Measurements from ENCODE around the gene NBEAL2.

The NBEAL2 gene

GRCh38 chr3:46986782-46987310 is 7.4 kb downstream of the NBEAL2 start:
- DNase-seq (ENCODE audit: low read depth in 4 of 4, low spot score in 1 of 4), result no peak

GRCh38 chr3:46987319-46987742 is 7.9 kb downstream of the NBEAL2 start:
- no peak for DNase-seq (ENCODE audit: low read depth in 4 of 4, low spot score in 1 of 4)

DNA sequence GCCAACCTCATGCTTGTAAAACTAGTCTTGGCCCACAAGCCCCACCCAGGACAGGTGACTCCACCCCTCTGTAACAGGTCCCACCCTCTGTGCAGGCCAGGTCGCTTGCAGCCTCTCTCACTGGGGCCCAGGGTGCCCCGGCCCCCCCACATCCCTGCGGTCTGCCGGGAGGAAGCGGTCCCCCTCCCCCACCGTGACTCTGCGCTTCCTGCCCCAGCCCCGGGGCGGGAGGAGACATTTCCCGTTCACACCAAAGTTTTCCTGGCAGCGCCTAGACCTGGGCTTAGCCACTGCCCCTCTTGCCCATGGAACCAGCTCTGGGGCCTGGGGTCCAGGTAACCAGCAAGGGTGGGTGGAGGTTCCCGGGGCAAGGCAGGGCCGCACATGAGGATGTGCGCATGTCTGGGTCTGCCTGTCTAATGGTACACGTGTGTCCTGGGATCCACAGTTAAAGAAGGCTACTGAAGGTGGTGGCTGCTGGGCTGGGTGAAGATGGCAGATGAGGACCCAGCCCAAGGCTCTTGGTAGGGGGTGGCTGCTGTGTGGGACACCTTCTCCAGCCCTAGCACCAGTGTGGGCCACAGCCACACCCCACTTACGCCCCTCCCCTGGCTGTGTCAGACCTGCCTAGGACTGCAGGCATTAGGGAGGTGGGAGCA is 8.4 kb downstream of the NBEAL2 start:
- DNase-seq (ENCODE audit: low read depth in 4 of 4, low spot score in 1 of 4), result peak; percentile 59 to 81 (median 69)

GRCh38 chr3:46988616-46989015 is 9.2 kb downstream of the NBEAL2 start:
- no peak for DNase-seq (ENCODE audit: low read depth in 4 of 4, low spot score in 1 of 4)

GRCh38 chr3:46989146-46989810 is 9.8 kb downstream of the NBEAL2 start:
- DNase-seq (ENCODE audit: low read depth in 4 of 4, low spot score in 1 of 4), result no peak

DNA sequence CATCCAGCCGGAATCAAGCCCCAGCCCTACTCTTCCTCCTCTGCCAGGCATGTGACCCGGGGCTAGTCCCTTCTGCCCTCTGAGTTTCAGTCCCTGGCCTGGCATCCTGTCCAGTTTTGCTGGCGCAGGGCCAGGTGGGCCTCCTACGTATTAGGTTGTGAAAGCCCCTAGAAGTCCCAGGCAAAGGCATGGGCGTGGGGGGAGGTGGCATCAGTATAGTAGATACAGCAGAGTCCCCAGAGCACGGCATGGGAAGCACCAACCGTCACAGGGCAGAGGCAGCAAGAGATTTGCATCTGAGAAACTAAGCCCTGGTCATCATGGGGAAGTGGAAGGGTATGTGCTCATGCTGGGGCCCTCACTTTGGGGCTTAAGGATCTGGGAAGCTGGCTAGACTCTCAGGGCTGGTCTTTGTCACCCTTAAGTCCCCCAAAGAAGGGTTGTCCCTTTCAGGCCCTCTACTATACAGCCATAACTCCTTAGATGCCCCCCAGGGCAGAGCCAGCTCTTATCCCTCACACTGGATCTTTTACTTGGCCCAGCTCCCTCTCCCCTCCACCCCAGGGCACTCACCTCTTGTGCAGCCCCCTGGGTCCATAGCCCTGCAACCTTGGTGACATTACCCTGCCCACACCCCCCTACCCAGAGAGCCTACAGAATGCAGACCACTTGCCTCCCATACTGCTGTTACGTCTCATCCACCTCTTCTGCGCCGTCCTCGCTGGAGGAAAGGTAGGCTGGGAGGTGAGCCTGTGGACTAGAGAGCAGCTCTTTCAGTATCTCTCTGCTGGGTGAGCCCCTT is 11.3 kb downstream of the NBEAL2 start:
- DNase-seq (ENCODE audit: low read depth in 4 of 4, low spot score in 1 of 4), result no peak

DNA sequence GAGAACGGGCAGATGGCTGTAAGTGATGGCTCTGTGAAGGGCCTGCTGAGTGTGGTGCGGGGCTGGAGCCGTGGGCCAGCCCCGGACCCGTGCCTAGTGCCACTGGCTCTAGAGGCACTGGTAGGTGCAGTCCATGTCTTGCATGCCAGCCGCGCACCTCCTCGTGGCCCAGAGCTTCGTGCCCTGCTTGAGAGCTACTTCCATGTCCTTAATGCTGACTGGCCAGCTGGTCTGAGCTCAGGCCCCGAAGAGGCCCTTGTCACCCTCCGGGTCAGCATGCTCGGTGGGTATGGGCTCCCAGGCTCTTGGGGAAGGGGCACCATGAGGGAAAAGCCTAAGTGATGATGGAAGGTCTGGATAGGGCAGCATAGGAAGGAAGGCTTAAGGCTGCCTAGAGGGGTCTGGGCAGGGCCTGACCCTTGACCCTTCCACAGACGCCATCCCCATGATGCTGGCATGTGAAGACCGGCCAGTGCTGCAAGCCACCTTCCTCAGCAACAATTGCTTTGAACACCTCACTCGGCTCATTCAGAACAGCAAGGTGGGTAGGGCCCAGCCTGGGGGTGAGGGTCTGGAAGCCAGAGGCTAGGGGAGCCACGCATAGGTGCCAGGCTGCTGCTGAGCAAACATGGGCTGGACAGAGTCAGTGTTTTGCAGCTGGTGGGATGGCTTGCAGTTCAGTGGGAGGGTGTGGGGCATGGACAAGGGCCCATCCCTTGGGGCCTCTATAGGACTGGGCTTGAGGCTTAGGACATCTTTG is 12.1 kb downstream of the NBEAL2 start:
- DNase-seq (ENCODE audit: low read depth in 4 of 4, low spot score in 1 of 4), result no peak

DNA sequence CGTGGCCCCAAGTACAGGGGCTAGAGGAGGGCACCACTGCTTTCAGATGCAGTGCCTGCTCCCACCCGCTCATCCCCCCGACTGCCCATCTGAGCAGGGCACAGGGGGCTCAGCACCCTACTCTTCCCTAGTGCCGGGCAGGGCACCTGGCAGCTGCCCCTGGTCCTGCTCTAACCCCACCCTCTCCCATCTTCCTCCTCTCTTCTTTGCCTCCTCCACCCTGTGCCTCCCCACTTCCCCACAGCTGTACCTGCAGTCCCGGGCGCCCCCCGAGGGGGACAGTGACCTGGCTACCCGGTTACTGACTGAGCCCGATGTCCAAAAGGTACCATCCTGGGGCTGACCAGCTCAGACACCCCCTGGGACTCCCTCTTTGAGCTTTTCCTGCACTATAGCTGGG is 12.8 kb downstream of the NBEAL2 start:
- no peak for DNase-seq (ENCODE audit: low read depth in 4 of 4, low spot score in 1 of 4)

DNA sequence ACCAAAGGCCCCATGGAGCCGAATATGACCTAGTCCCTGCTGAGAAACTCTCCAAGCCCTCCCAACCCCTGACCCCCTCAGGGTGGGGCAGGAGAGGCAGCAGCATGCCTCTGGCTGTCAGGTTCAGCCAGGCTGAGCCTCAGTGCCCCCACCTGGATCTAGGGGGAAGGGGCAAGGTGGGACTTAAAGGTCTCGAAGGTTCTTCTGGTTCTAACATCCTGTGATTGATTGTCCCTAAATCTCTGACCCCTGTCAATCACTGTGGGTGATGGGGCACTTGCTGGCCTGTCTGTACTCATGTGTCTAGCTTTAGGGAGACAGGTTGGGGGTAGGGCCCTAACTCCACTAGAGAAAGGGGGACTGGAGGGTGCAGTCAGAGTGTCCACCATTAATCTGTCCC is 13.8 kb downstream of the NBEAL2 start:
- no peak for DNase-seq (ENCODE audit: low read depth in 4 of 4, low spot score in 1 of 4)

- no peak for DNase-seq (ENCODE audit: low read depth in 4 of 4, low spot score in 1 of 4)
Observed at GRCh38 chr3:46993986-46994385, 14.5 kb downstream of the NBEAL2 start.

DNA sequence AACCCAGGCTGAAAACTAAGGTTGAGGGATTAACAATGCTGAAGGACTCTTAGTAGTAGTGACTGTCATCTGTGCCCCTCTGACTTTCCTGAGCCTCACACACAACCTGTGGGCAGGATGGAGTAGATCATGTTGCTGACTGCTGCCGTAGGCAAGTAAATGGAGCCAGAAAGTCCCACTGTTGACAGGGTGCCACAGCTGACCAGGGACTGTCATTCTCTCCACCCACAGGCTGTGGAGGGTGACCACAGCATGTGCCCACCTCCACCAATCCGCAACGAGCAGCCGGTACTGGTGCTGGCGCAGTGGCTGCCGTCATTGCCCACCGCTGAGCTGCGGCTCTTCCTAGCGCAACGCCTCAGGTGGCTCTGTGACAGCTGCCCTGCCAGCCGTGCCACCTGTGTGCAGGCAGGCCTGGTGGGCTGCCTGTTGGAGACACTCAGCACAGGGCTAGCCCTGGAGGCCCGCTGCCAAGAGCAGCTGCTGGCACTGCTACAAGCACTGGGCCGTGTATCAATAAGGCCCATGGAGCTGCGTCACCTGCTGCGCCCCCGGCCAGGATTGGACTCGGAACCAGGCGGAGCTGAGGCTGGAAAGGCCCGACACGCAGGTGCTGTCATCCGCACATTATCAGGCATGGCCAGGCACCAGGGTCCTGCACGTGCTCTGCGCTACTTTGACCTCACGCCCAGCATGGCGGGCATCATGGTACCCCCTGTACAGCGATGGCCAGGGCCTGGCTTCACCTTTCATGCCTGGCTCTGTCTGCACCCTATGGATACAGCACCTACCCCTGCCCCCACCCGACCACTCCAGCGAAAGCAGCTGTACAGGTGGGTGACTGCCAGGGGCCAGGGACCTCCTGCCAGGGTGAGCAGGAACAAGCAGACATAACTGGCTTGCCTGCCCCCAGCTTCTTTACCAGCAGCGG is 15.6 kb downstream of the NBEAL2 start:
- no peak for DNase-seq (ENCODE audit: low read depth in 4 of 4, low spot score in 1 of 4)

- no peak for DNase-seq (ENCODE audit: low read depth in 4 of 4, low spot score in 1 of 4)
Observed at GRCh38 chr3:46995901-46996562, 16.6 kb downstream of the NBEAL2 start.

DNA sequence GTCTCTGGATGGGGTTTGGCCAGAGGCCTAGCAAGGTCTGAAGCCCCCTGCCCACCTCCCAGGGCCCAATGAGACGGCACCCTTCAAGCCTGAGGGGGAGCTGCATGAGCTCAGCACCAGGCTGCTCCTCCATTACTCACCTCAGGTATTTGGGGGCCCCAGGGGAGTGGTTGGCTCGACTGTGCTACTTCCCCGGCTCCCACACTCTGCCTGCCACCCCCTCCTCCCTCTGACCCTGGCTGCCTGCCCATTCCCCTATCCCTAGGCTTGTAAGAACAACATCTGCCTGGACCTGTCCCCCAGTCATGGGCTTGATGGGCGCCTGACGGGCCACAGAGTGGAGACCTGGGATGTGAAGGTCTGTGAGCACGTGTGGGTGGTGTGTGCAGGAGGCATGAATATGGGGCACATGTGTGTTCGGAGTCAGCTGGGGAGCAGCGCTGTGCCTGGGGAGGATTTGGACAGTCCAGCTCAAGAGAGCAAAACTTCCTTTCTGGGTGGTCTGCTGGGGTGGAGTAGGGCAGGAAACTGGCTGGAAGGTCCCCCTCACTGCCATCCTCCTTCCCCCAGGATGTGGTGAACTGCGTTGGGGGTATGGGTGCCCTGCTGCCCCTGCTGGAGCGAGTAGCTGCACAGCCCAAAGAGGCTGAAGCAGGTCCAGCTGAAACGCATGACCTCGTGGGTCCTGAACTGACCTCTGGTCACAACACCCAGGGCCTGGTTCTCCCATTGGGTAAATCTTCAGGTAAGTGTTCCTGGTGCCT is 17.4 kb downstream of the NBEAL2 start:
- no peak for DNase-seq (ENCODE audit: low read depth in 4 of 4, low spot score in 1 of 4)

- DNase-seq (ENCODE audit: low read depth in 4 of 4, low spot score in 1 of 4), result no peak
Observed at GRCh38 chr3:46997453-46998091, 18.1 kb downstream of the NBEAL2 start.

GRCh38 chr3:46998121-46998851 is 18.8 kb downstream of the NBEAL2 start:
- DNase-seq (ENCODE audit: low read depth in 4 of 4, low spot score in 1 of 4), result peak in 3 of 4 experiments; percentile 52 to 66 (median 63)

GRCh38 chr3:46998852-46999515 is 19.5 kb downstream of the NBEAL2 start:
- no peak for DNase-seq (ENCODE audit: low read depth in 4 of 4, low spot score in 1 of 4)

Measured in stimulated activated CD4-positive, alpha-beta T cell treated with anti-CD3 and anti-CD28 coated beads, Interleukin-1b, Interleukin-23, amount 100 ng/mL, for 24 hours (primary cell).